HG02973 (cell line): Measurements from ENCODE around the gene MAF.

Experiments used
- ATAC-seq: cut with Tn5 transposase; IDR thresholded peaks from one replicate; pipeline ENCODE4 v1.9.1; 2021; ENCODE audit warnings: moderate library complexity; ENCODE audit not compliant: unreplicated experiment

The MAF gene

DNA sequence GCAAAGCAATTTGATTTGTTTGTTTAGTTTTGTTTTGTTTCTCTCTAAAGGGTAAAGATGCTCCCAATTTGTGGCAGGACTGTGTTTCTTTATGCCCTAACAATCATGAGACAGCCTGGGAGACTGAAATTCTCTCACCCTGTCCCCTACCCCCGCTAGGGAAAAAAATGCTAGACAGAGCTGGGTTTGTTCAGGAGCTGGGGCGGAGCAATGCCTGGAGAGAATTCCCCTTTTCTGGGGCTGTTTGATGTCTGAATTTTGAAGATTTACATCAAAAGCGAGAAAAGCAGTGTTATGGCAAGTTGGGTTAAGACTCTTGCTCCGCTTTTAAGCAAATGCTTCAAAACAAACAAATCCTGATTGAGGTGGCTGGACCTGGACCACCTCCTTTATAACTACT is 8.4 kb downstream of the MAF start:
- ATAC-seq = no peak

DNA sequence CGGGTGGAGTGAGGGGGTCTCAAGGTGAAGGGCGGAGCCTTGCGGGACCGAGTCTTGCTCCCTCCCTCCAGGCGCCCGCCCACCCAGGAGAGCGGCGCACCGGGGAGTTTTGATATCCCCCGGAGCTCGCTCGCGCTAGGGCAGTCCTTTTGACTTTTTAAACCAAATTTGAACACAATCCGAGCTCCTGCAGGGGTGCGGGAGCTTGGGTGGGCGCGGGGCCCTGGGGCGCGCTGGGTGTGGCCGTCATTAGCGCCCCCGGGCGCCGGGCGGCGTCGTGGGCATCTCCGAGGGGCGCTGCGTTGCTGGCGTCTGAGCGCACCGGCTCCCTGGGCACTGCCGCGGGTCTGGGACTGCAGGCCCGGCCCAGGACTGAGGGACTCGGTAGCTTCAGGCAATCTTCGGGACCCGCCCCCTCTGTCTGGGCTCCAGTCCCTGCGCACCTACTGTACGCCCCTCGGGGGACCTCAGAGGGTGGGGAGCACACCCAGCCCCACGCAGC is 10.9 kb downstream of the MAF start:
- no peak for ATAC-seq

DNA sequence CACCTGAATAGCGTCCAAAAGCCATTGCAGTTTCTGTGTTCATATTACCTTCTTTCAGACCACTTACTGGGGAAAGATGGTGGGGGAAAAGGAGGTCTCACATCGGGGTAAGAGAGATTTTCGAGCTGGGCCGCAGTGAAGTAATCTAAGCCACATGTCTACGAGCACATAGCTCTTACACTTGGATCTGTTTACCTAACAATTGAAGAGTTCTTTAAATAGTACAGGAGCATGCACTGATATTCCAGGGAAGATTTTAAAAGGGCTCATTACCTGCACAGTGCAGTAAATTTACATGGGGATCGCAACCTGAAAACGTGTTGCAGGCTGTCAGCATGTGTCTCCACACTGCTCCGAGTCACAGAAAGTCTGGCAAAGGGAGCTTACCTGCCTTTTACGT is 12.6 kb downstream of the MAF start:
- no peak for ATAC-seq

GRCh38 chr16:79587296-79587695 is 13.2 kb downstream of the MAF start:
- no peak for ATAC-seq

- no peak for ATAC-seq
These were observed 17.7 kb downstream of the MAF start for GRCh38 chr16:79582789-79583188.

GRCh38 chr16:79580453-79581191 is 19.9 kb downstream of the MAF start:
- no peak for ATAC-seq

- no peak for ATAC-seq
These were observed 23.9 kb downstream of the MAF start for GRCh38 chr16:79576602-79577001.

- no peak for ATAC-seq
These were observed 26.7 kb downstream of the MAF start for GRCh38 chr16:79573884-79574283.

GRCh38 chr16:79573071-79573470 is 27.5 kb downstream of the MAF start:
- ATAC-seq = no peak

GRCh38 chr16:79571903-79572535 is 28.5 kb downstream of the MAF start:
- ATAC-seq = no peak

- no peak for ATAC-seq
These were observed 29.3 kb downstream of the MAF start for GRCh38 chr16:79571065-79571902.

DNA sequence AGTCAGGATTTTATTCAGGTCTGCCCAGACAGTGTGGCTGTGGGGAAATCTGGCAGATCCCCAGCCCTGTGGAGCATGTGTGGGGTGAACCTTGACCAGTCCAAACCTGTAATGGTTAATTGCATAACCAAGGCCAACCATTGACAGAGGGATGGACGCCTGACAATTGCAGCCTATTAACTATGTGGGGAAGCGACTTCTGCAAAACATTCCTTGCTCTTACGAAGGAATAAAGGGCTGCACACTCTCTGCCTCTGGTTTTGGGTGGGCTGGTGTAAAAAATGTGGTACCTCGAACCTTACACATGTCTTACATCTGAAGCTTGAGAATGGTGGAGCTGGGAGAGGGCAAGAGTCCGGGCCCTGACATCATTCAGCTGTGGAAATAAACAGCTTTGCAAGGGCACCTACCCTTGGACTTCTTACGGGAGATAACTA is 35.8 kb downstream of the MAF start:
- ATAC-seq = no peak

DNA sequence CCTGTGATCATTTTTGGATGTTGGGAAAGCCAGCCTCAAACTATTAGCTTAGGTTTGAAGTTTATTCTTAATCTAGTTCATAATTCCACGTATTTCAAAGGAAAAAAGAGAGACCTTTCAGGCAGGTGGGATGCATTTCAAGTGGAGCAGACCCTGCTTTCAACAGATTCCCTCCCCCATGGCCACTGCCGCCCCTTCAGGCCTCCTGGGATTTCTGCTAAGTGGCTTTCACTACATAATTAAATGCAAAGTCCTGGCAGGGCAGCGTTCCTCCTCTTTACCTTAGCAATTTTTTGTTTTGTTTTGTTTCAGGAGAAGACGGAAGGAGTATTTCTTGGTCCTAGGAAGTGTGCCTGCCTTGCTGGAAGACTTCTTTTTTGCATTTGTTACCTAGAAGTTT is 36.6 kb downstream of the MAF start:
- no peak for ATAC-seq

GRCh38 chr16:79562166-79562823 is 38.2 kb downstream of the MAF start:
- ATAC-seq = no peak

GRCh38 chr16:79561729-79562128 is 38.8 kb downstream of the MAF start:
- ATAC-seq = no peak

DNA sequence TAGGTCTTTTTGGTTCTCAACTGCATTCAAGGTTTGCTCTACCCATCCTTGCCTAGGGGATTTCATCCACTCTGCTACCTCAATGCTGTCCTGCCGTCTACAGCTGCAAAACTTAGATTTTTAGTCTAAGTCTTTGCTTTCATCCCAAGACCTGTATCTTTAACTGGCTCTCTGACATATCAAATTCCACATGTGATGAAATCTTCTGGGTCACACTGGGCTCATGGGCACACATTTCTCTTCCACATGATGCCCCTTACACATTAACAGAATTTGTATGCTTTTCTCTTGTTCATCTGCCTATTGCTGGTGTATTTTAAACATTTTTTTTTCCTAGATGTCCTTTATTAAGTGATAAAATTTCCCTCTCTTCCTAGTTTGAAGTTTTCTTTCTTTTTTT is 39.6 kb downstream of the MAF start:
- no peak for ATAC-seq

- ATAC-seq = no peak
These were observed 40.2 kb downstream of the MAF start for GRCh38 chr16:79560318-79560717.

- ATAC-seq = no peak
These were observed 41.0 kb downstream of the MAF start for GRCh38 chr16:79559532-79559931.

DNA sequence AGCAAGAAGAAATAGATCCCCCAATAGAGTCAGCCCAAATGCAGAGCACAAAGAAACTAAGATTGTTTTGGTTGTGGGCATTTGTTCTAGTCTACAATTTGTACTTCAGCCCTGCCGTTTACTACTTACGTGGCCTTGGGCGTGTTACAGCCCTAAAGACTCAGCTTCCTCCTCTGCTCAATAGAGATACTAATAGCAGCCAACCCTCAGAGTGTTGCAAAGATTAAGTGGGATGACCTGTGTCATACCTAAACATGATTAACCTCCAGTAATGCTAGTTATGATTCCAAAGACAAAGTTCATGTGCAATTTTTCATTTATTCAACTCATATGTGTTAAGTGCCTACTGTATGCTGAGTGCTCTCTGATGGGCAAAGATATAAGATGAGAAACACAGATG is 43.1 kb downstream of the MAF start:
- ATAC-seq = no peak

DNA sequence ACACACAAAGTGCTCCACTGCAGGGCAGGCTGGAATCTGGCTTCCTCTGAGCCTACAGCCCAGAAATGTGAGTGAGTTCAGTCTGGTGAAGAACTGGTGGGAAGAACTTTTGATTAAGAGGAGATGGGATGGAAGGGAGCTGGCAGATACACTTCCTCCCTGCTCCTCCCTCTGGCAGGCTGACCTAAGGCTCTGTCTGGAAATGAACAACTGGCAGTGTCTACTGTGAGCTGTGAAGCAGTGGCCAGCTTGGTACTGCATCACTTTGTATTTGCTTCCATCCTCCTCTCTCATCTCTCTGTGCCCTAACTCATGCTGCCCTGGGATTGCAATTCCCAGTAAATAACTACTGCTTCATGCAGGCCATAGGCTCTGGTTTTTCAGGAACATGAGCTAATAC is 45.6 kb downstream of the MAF start:
- no peak for ATAC-seq

GRCh38 chr16:79550373-79550772 is 50.2 kb downstream of the MAF start:
- no peak for ATAC-seq
